GM18499 (cell line): ENCODE data around the gene BCL10.
"Not testable (repeated sequence)": the region's sequence is repeated elsewhere in the genome, so short reads cannot be mapped to it uniquely, and the experiment has no call there.

Source experiments
- ATAC-seq: cut with Tn5 transposase; IDR thresholded peaks from one replicate; pipeline ENCODE4 v1.9.1; 2021; ENCODE audit warnings: moderate number of reproducible peaks; ENCODE audit not compliant: insufficient read depth, unreplicated experiment

Gene BCL10

DNA sequence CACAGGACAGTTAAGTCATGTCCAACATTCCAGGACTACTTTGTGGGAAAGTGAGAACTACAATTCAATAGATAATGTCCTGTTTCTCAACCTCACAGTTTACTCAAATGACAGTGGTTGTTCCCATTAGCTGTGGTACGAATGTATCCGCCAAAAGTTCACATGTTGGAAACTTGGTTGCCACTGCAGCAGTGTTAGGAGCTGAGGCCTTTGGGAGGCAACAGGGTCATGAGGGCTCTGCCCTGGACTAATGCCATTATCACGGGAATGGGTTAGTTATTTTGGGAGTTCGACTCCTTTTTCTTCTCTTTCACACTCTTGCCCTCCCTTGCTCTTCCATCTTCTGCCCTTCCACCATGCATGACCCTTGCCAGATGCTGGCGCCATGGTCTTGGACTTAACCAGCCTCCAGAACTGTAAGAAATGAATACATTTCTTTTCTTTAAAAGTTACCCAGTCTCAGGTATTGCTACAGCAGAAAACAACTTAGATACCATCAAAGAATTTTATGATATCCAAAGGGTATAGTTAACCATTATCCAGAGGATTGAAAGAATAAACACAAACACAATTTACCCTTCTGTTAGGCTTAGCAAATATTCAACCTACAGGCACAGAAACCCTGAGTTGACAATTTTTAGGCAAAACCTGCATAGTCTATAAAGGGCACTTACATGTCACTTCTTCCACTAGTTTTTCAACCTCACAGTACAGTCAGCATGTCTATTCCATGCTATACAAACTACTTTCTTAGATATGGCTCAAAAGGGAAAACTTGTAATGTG, 7.4 kb downstream of the BCL10 start:
- ATAC-seq: no peak

DNA sequence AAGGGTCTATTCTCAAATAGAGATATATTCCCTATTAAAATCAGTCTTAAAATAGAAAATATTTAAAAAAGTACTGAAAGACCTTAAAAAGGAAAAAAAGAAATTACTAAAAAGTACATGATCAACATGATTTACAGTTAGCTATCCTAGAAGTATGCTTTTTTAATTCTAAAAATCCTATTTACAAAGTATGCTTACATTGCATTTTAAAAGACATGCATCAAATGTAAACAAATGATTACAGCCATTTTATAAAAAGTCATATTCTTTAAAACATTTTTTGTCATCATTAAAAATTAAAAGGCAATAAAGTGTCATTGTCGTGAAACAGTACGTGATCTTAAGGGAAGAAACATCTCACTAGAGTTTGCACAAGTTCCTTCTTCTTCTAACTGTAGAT, 9.1 kb downstream of the BCL10 start:
- no peak for ATAC-seq

DNA sequence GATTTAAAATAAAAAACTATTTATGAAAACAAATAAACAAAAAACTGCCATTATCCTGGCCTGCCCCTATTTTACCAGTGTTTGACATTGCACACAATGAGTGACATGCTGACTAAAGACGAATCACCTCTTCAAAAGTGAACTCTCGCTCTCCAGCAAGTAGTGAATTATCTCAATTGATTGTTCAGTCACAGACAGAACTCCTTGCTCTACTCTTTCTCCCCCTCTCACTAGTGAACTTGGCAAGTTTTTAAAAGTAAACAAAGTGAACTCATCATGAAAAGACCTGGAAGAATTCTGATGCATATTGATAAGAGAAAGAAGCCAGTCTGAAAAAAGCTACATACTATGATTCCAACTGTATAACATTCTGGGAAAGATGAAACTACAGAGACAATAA, 12.3 kb downstream of the BCL10 start:
- no peak for ATAC-seq

DNA sequence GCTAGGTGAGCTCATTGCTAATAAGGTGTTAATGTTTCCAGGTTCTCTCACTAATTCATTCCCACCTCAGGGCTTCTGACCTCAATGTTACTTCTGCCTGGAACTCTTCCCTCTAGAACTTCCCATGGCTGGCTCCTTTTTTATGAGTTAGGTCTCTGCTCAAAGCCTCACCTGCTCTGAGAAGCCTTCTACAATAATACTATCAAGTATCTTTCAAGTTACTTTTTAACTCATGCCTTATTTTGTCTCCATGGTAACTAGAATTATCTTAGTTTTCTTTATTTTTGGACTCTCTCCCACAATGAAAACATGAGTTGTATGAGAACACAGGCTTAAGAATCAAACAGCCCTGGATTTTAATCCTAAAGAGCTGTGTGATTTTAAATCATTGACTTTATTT, 13.4 kb downstream of the BCL10 start:
- ATAC-seq: no peak

DNA sequence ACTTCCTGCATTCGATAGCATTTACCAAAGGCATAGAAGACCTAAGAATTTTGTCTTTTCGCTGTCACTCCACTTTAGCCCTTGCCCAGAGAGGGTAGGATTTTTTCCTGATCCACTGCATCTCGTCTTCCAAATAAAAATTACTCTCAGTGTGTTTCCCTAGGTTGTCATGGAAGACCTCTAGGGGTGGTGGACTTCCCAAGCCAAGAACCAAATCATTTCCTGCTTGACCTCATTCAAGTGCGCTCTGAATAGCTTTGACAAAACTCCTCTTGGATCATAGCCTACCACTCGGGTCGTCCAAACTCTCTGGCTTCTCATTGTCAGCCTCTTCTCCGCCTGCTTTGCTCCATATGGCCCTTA, 16.5 kb downstream of the BCL10 start:
- no peak for ATAC-seq

DNA sequence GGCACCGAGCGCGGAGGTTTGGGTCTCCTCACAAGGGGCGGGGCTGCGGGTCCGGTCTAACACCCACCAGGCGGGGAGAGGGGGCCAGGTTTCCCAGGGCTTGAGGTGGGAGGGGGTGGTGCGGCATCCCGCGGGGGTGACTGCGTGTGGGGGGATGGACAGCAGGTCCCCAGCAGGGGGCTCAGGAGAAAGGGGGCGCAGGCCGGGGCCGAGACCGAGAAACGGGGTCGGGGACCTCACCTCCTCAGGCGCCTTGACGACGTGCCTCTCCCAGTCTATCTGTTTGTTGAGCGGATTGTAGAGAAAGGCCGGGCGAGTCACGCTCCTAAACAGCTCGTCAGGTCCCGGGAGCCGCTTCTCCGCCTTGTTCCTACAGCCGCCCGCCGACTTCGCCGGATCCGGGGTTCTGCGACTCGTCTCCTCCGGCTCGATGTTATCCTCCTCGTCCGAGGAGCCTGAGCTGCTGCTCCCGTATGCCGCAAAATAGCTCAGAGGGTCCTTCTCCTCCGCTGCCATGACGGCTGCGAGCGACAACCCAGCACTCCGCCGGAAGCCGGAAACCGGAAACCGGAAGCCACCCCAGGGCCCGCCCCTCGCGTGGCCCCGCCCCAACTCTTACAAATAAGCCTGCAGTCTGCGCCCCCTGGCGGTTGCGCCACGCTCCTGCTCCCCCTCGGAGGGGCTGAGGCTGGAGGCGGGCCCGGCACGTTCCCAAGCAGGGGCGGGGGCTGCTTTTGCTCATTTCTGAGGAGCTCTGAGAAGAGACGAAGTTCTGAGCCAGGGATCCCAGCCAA, 17.1 kb downstream of the BCL10 start, which contains the start of gene C1orf52:
Gene C1orf52 (minus strand): TSS at position 545 of the 794 bp plus-strand sequence. CDS start 29 bp downstream, at position 516.
- ATAC-seq: peak; percentile 98

DNA sequence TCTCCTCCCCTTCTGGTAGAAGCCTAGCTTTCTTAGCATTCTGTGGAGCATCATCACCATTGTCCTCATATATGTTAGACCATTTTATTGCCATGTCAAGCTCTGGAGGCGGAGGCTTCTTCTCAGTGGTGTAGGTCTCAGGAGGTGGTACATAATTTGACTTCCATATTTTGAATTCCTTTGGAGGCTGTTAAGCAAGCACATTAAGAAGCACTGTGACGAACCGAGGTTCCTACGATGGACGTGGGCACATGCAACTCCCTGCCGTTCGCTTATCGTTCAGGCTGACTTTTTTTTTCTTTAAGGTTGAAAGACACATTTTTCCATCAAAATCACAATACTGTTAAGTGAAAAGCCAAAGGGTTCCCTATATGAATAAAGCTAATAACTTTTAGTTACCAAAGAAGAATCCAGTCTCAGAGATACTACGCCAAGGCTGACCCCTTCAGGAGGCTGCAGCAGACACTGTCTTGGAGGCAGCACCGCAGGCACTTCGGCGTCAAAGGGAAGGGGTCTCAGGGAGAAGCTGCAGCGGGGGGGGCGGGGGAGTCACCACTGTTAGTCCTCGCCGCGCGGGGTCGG, 17.8 kb downstream of the BCL10 start:
- ATAC-seq: no peak

DNA sequence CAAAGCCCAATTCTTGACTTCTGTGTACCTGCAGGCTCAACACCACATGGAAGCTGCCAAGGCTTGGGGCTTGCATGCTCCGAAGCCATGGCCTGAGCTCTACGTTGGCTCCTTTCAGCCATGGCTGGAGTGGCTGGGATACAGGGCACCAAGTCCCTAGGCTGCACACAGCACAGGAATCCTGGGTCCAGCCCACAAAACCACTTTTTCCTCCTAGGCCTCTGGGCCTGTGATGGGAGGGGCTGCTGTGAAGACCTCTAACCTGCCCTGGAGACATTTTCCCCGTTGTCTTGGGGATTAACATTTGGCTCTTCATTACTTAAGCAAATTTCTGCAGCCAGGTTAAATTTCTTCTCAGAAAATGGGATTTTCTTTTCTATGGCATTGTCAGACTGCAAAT, 27.4 kb downstream of the BCL10 start:
- ATAC-seq: not testable (repeated sequence)

DNA sequence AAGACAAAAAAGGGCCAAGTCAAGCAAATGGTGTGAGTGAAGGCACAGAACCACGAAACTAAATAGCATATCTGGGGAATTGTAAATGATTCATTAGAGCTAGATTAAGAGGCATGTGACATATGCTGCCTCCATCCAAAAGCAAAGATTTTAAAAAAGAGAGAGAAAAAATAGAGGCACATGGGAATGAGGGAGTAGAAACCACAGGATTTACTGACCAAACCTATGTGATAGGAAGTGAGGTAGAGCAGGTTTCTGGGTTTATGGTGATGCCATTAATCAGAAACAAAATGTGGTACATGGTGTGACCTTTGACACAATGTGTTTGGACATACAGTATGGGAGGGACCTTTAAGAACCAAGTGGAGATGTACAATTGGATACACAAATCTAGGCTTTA, 30.5 kb downstream of the BCL10 start:
- ATAC-seq: no peak

DNA sequence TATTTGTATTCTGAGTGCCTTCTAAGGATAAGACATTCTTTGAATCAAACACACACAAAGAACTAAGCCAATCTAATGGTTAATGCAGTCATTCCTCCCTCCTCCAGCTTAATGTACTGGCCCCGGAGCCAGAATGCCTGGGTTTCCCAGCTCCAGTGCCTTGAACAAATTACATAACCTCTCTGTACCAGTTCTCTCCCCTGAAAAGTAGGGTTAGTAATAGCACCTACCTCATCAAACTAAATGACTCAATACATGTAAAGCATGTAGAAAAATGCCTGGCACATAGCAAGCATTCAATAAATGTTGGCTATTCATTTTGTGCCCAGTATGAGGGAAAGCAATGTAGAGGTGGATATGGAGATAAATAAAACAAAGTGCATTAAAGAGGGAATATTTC, 31.0 kb downstream of the BCL10 start:
- no peak for ATAC-seq

DNA sequence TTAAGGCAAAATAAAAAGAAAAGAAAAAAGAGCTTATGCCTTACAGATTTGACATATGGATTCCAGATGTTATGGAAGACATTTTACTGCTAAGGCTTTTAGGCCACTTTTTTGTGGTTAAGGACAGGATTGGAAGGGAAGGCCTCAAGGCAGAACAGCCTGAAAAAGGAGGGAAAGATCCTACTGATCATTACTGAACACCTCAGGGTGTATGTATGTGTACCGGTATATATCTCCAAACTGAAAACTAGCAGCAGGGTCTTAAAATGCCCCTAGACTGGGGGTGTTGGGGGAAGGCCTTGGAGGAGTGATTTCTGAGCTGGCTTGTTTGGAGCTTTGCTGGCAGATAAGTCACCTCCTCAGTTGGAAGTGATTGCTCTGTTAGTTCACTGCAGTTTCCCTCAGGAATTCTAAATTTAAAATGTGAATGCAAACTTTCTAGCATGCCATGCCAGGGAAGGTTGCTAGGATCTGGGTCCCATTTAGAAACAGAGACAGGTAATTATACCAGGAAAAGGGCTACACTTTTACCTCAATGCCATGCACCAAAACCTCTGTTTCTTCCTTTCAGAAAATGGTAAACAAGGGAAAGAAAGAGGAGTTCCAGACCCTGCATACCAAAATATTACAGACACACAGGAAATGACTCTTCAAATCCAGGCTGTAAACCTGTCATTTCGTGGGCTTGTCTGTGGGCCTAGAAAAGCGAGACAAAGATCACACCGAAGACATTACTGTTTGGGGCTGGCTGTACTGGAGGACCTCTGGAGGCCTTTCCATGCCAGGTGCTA, 32.0 kb downstream of the BCL10 start:
- ATAC-seq: no peak

DNA sequence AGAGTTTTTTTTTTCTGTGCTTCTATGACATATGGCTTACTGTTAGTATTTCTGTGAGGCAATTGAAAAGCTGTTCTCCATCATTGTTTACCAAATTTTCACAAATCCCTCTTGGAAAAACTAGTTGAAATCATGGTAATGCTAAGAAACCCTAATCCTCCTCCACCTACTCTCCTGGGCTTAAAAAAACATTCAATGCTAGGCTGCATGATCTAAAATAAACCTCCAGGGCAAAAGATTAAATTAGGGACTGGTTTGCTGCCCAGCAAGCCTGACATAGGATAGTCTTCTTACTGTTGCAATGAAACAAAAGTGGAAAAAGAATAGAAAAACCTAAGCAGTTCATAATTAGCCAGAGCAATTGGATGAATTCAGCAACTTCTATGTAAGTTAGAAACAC, 33.1 kb downstream of the BCL10 start:
- no peak for ATAC-seq

DNA sequence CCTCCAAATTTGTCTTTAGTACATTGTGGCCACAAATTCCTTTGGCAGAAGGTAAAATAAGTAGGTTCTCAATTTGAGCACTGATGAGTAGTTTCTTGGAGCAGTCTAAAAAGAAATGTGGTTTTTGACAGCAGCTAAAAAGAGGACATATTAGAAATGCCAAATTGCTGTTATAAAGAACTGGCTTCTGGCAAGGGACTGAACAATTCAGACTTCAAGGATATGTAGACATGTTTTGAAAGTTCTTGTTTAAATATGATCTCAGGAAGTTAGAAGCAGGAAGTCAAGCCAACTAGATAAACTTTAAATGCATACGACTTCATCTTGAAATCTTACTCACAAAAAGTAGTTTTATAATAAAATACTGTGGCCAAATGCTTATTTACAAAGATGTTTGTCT, 35.8 kb downstream of the BCL10 start:
- no peak for ATAC-seq

DNA sequence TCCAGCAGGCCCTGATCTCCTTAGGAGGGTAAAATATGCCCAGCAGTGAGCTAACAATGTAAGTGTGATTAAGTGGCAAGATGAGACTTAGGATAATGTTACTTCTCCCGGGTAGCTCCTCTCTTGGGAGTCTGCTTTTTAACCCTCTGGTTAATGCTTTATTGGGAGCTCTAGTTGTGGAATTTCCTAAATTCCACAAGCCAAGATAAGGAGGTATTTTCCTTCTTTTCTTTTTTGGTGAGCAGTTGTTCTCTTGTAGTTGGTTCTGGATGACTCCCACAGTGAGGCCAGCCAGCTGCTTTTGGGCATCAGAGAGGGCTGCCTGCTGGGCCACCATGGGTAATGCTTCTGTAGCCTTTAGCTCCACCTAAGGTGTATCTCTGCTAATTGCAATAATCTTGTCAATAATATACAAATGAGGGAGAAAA, 36.2 kb downstream of the BCL10 start:
- no peak for ATAC-seq

DNA sequence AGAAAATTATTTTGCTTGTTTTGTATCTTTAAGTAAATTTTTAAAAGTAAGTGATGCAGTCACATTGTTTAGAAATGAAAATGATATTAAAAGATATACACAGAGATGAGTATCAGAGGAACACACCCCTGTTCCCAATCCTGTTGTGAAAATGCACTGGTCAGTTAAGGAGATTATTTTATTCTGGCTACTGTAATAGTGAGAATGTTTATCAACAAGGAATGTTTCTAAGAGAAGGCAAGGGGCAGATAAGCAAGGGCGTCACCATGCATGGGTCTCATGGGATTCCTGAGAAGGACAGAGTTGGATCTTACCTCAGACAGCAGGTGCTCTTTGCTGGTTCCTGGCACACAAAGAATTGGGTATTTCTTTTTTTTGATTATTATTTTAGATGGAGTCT, 38.8 kb downstream of the BCL10 start:
- ATAC-seq: no peak

DNA sequence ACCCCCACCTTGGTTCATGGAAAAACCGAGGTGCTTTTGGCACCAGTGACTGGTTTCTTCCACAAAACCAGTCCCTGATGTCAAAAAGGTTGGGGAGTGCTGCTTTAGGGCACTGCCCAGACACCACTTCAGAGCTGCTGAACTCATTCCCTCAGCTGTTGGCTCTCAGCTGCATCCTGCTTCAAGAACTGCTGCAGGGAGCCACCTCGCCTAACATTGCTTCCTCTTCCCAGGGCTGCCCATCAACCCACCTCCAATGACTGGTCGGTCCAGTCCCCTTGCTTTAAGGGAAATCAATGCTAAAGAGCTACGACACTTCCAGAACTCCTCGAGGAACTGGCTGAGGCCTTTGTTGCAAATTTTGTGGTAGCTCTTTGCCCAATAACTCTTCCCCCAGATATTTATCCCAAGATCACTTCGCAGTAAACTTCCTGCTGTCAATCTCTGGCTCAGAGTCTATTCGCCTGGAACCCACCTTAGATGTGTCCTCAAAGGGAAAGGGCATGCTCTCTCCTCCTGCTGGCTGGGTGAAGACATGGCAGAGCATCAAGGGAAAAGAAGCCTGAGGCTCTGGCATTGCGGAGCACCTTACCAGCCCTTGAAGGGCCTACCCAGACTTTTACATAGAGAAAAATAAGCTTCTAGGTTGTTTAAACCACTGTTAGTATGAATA, 46.0 kb downstream of the BCL10 start:
- no peak for ATAC-seq

DNA sequence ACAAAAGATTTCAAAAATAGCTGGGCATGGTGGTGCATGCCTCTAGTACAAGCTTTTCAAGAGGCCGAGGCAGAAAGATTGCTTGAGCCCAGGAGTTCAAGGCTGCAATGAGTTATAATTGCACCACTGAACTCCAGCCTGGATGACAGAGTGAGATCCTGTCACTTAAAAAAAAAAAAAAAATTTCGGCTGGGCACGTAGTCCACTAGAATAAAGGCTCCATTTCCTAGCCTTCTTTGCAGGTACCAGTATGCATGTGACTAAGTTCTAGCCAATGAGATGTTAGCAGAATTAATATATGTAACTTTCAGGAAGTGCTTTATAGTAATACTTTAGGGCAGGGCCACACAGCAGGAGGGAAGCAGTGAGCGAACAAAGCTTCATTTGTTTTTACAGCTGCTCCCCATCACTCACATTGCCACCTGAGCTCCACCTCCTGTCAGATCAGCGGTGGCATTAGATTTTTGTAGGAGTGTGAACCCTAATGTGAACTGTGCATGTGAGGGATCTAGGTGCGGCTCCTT, 46.8 kb downstream of the BCL10 start:
- ATAC-seq: no peak

DNA sequence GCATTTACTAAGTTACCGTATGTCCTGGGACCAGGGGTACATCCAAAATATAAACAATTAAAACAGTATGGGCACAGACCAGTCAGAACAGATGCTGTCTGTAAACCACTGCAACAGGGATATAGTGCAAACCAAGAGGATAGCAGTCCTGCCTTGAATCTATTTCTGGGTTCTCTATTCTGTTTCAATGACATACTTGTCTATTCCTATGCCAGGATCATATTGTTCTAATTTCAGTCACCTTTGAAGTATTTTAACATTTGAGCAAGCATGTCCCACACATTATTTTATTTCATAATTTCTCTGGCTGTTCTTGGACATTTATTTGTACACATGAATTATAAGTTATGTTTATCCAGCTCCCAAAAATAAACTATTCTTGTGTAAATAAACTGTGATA, 47.5 kb downstream of the BCL10 start:
- ATAC-seq: no peak

DNA sequence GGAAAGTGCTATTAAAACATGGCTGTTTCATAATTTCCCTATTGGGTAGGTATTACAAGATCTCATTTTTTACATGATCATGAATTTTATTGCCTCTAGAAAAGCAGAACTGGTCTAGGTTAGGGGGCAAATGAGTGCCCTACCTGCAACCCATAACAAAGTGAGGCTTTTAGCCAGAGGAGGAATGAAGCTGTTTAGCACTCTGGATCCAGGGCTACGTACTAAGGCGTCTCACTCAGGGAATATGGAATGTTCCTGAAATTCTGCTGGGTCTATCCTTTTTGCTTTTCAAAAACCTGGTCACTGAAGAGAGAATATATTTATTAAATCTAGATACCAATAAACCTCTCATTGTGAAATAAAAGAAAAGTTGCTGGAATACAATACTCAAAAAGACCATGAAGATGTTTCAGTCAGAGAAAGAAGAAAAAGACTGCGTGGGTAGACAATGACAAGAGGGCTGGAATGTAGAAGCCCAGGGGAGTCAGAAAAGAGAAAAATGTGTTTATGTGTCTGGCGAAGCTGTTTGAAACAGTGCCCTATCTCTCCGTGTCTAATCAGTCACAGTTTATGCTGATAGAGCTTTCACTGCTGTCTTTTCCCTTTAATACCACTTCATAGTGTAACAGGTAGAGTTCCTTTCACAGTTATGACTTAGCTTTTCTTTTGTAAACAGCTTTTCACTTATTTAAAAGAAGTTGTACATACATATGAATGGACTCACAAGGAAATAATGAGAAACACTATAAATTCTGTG, 50.6 kb downstream of the BCL10 start:
- ATAC-seq: no peak
